H9 (cell line): Measurements from ENCODE around the gene DSCAM. TPM values are rescaled to one million over a fixed set of nuclear protein-coding genes. Genes with fewer than 3 reads are reported as not detected.

ENCODE experiments used
- DNase-seq: peaks from one replicate; pipeline ENCODE4 v3.0.0-alpha.2; 2017
- H2AFZ ChIP-seq: one replicate; pipeline ENCODE4 v1.6.1; 2013; ENCODE audit warnings: mild to moderate bottlenecking, low read length, control low read depth, moderate library complexity
- H2AK5ac ChIP-seq: 2 replicates; pipeline ENCODE4 v1.6.1; 2013; ENCODE audit warnings: low read length, control low read depth, mixed read lengths; ENCODE audit not compliant: insufficient read length
- H2BK120ac ChIP-seq: one replicate; pipeline ENCODE4 v1.6.1; 2013; ENCODE audit warnings: low read depth, mild to moderate bottlenecking, low read length, control low read depth, inconsistent platforms; ENCODE audit not compliant: poor library complexity, severe bottlenecking
- H2BK12ac ChIP-seq: 2 replicates; pipeline ENCODE4 v1.6.1; 2013; ENCODE audit warnings: low read length, control low read depth, mixed read lengths, low read depth; ENCODE audit not compliant: insufficient read length
- H2BK15ac ChIP-seq: 2 replicates; pipeline ENCODE4 v1.6.1; 2013; ENCODE audit warnings: low read depth, low read length, control low read depth
- H2BK20ac ChIP-seq: one replicate; pipeline ENCODE4 v1.6.1; 2013; ENCODE audit warnings: low read depth, mild to moderate bottlenecking, low read length, control low read depth, inconsistent platforms; ENCODE audit not compliant: poor library complexity, severe bottlenecking
- H2BK5ac ChIP-seq: 2 replicates; pipeline ENCODE4 v1.6.1; 2013; ENCODE audit warnings: low read length, control low read depth, mixed read lengths; ENCODE audit not compliant: insufficient read length
- H3K14ac ChIP-seq: 2 replicates; pipeline ENCODE4 v1.6.1; 2013; ENCODE audit warnings: low read length, control low read depth; ENCODE audit not compliant: insufficient read depth
- H3K18ac ChIP-seq: 2 replicates; pipeline ENCODE4 v1.6.1; 2013; ENCODE audit warnings: low read depth, mild to moderate bottlenecking, mixed read lengths, low read length, control low read depth; ENCODE audit not compliant: insufficient read length
- H3K23ac ChIP-seq: 2 replicates; pipeline ENCODE4 v1.6.1; 2013; ENCODE audit warnings: low read length, control low read depth, mixed read lengths, low read depth; ENCODE audit not compliant: insufficient read length
- H3K23me2 ChIP-seq: 2 replicates; pipeline ENCODE4 v1.6.1; 2013; ENCODE audit warnings: low read depth, mild to moderate bottlenecking, mixed read lengths, low read length, control low read depth; ENCODE audit not compliant: insufficient read length, poor library complexity, severe bottlenecking
- H3K27ac ChIP-seq: 2 replicates; pipeline ENCODE4 v1.5.1; 2013; ENCODE audit warnings: low read length, control low read depth, mixed read lengths, low read depth; ENCODE audit not compliant: insufficient read length
- H3K27me3 ChIP-seq: 2 replicates; pipeline ENCODE4 v1.6.1; 2013; ENCODE audit warnings: low read length, control low read depth, inconsistent platforms; ENCODE audit not compliant: insufficient read depth
- H3K4ac ChIP-seq: 2 replicates; pipeline ENCODE4 v1.6.1; 2013; ENCODE audit warnings: low read depth, mild to moderate bottlenecking, control low read depth, inconsistent platforms, low read length, moderate library complexity
- H3K4me1 ChIP-seq: 2 replicates; pipeline ENCODE4 v1.6.1; 2013; ENCODE audit warnings: low read length, control low read depth, inconsistent platforms; ENCODE audit not compliant: insufficient read depth
- H3K4me2 ChIP-seq: 2 replicates; pipeline ENCODE4 v1.6.1; 2013; ENCODE audit warnings: low read length, control low read depth, mixed read lengths; ENCODE audit not compliant: insufficient read length, insufficient read depth
- H3K56ac ChIP-seq: 2 replicates; pipeline ENCODE4 v1.6.1; 2013; ENCODE audit warnings: low read depth, mild to moderate bottlenecking, mixed read lengths, low read length, control low read depth; ENCODE audit not compliant: insufficient read length
- H3K79me1 ChIP-seq: 2 replicates; pipeline ENCODE4 v1.6.1; 2013; ENCODE audit warnings: low read depth, mild to moderate bottlenecking, moderate library complexity, low read length, control low read depth, inconsistent platforms; ENCODE audit not compliant: insufficient read depth, poor library complexity, severe bottlenecking
- H3K79me2 ChIP-seq: 2 replicates; pipeline ENCODE4 v1.6.1; 2013; ENCODE audit warnings: low read length, control low read depth, inconsistent platforms; ENCODE audit not compliant: insufficient read depth
- H3K9ac ChIP-seq: 2 replicates; pipeline ENCODE4 v1.6.1; 2013; ENCODE audit warnings: low read length, control low read depth, mixed read lengths; ENCODE audit not compliant: insufficient read length; ENCODE audit errors: extremely low read depth
- H3K9me3 ChIP-seq: one replicate; pipeline ENCODE4 v1.6.1; 2013; ENCODE audit warnings: low read depth, low read length, inconsistent platforms; ENCODE audit not compliant: control insufficient read depth
- H3T11ph ChIP-seq: one replicate; pipeline ENCODE4 v1.6.1; 2013; ENCODE audit warnings: mild to moderate bottlenecking, low read length, control low read depth, inconsistent platforms
- H4K20me1 ChIP-seq: one replicate; pipeline ENCODE4 v1.6.1; 2013; ENCODE audit not compliant: control insufficient read depth, insufficient read length, insufficient read depth
- H4K5ac ChIP-seq: 2 replicates; pipeline ENCODE4 v1.6.1; 2013; ENCODE audit warnings: low read depth, mild to moderate bottlenecking, mixed read lengths, low read length, control low read depth; ENCODE audit not compliant: insufficient read length
- H4K8ac ChIP-seq: replicated peaks from 2 replicates; pipeline ENCODE4 v1.6.1; 2013; ENCODE audit warnings: low read length, control low read depth, mixed read lengths, low read depth; ENCODE audit not compliant: insufficient read length
- H4K91ac ChIP-seq: 2 replicates; pipeline ENCODE4 v1.6.1; 2013; ENCODE audit warnings: low read depth, mild to moderate bottlenecking, moderate library complexity, mixed read lengths, low read length, control low read depth; ENCODE audit not compliant: insufficient read length
- H3K27ac Mint-ChIP-seq, 3 experiments: 2 replicates in 2 of 3; 3 replicates in 1 of 3; pipeline ENCODE4 v1.8.0; 2020 to 2021; ENCODE audit warnings: mixed read lengths in 3 of 3, mild to moderate bottlenecking in 1 of 3, moderate library complexity in 1 of 3
- H3K27me3 Mint-ChIP-seq: 2 replicates; pipeline ENCODE4 v1.8.0; 2021; ENCODE audit warnings: low read depth, mild to moderate bottlenecking, moderate library complexity, mixed read lengths
- H3K36me3 Mint-ChIP-seq, 3 experiments: 2 replicates in 2 of 3; 3 replicates in 1 of 3; pipeline ENCODE4 v1.8.0; 2020 to 2021; ENCODE audit warnings: low read depth in 3 of 3, mixed read lengths in 3 of 3; ENCODE audit not compliant: insufficient read depth in 1 of 3
- H3K4me1 Mint-ChIP-seq, 2 experiments: 2 replicates each; pipeline ENCODE4 v1.8.0; 2020; ENCODE audit warnings: mixed read lengths in 2 of 2
- H3K4me3 Mint-ChIP-seq, 2 experiments: 2 replicates in 1 of 2; 3 replicates in 1 of 2; pipeline ENCODE4 v1.8.0; 2020 to 2021; ENCODE audit warnings: mild to moderate bottlenecking in 2 of 2, mixed read lengths in 2 of 2, moderate library complexity in 1 of 2
- H3K9me3 Mint-ChIP-seq, 2 experiments: 2 replicates in 1 of 2; 3 replicates in 1 of 2; pipeline ENCODE4 v1.8.0; 2020; ENCODE audit warnings: mild to moderate bottlenecking in 2 of 2, mixed read lengths in 2 of 2, moderate library complexity in 1 of 2
- CTCF ChIP-seq: fragments of 200-600 bp; sonication (generic); conservative IDR thresholded peaks from 3 replicates; pipeline ENCODE4 v1.8.0; 2021; ENCODE audit warnings: antibody characterized with exemption, mild to moderate bottlenecking
- WGBS: extraction: QIAGEN DNeasy Blood & Tissue Kit; methylation state at CpG from one replicate; pipeline ENCODE4 v1.1.7; 2013; ENCODE audit warnings: missing lambda C conversion rate, low lambda C conversion rate, mixed read lengths; ENCODE audit not compliant: insufficient read length; ENCODE audit errors: extremely low coverage; 5-methylcytosine and 5-hydroxymethylcytosine counted together
- total RNA-seq: library from RNA; stranded (reverse); gene quantifications from 2 replicates; pipeline ENCODE4 v1.2.1, GENCODE V29; 2021

DSCAM gene
- total RNA-seq, 1 experiment from 2014 or later, result 0.17 TPM

GRCh38 chr21:39965026-39965425 is 881.9 kb downstream of the DSCAM start:
- no peaks in the 10 kb centered on the region for H3K27me3 ChIP-seq
- no peak overlapping the region for H3K18ac ChIP-seq
- Mint-ChIP-seq H3K4me1 (no peaks in the 10 kb centered on the region), H3K4me3 (no peak overlapping the region), H3K9me3 (peaks cover 20 to 29% of the 10 kb centered on the region in 2 experiments), H3K27ac (no peak overlapping the region), H3K27me3 (no peaks in the 10 kb centered on the region), H3K36me3 (peaks cover 7 to 22% (median 8%) of the 10 kb centered on the region in 3 experiments)
- H3K23me2 ChIP-seq, result no peaks in the 10 kb centered on the region
- no peak overlapping the region for H3K9ac ChIP-seq
- H2BK20ac ChIP-seq, result no peak overlapping the region
- H3K27ac ChIP-seq, result no peak overlapping the region
- no peak overlapping the region for H4K91ac ChIP-seq
- DNase-seq, result no peak
- H4K20me1 ChIP-seq, result no peaks in the 10 kb centered on the region
- no peak overlapping the region for H2BK5ac ChIP-seq
- H3K14ac ChIP-seq, result no peak overlapping the region
- H3K9me3 ChIP-seq, result no peaks in the 10 kb centered on the region
- H2AK5ac ChIP-seq, result no peak overlapping the region
- H2BK12ac ChIP-seq, result no peak overlapping the region
- H3K79me1 ChIP-seq, result no peaks in the 10 kb centered on the region
- H2BK120ac ChIP-seq, result no peak overlapping the region
- no peak overlapping the region for H2BK15ac ChIP-seq
- no peaks in the 10 kb centered on the region for H3K79me2 ChIP-seq
- no peak overlapping the region for H2AFZ ChIP-seq
- no peak overlapping the region for H3K4me2 ChIP-seq
- H4K8ac ChIP-seq, result no peak overlapping the region
- no peak overlapping the region for H3K4ac ChIP-seq
- H3K56ac ChIP-seq, result no peak overlapping the region
- H3T11ph ChIP-seq, result no peak overlapping the region
- TF ChIP-seq CTCF, result no peak
- no peak overlapping the region for H3K23ac ChIP-seq
- no peak overlapping the region for H4K5ac ChIP-seq
- no CpG with 5 or more reads among the region's 1 CpG for WGBS
- H3K4me1 ChIP-seq, result no peaks in the 10 kb centered on the region
